ENCODE measurements around the gene KBTBD12.
"Not testable (repeated sequence)": the region's sequence is repeated elsewhere in the genome, so short reads cannot be mapped to it uniquely, and the experiment has no call there.

Gene KBTBD12

GRCh38 chr3:127905556-127905955 lies 9.5 kb upstream of the KBTBD12 start:
- no peak for DNase-seq

GRCh38 chr3:127906653-127907052 lies 8.4 kb upstream of the KBTBD12 start:
- DNase-seq, result not testable (repeated sequence)

GRCh38 chr3:127908202-127908601 lies 6.8 kb upstream of the KBTBD12 start:
- no peak for DNase-seq

GRCh38 chr3:127908951-127909350 lies 6.1 kb upstream of the KBTBD12 start:
- no peak for DNase-seq

GRCh38 chr3:127909646-127910045 lies 5.4 kb upstream of the KBTBD12 start:
- DNase-seq, result no peak

GRCh38 chr3:127911421-127911931 lies 3.6 kb upstream of the KBTBD12 start:
- no peak for DNase-seq

- DNase-seq, result not testable (repeated sequence)
Observed at GRCh38 chr3:127913841-127914240, 1.2 kb upstream of the KBTBD12 start.

GRCh38 chr3:127914584-127914983 lies 448 bp upstream of the KBTBD12 start:
- no peak for DNase-seq

GRCh38 chr3:127915937-127916493 lies 983 bp downstream of the KBTBD12 start:
- DNase-seq, result no peak

- no peak for DNase-seq
Observed at GRCh38 chr3:127920738-127921137, 5.7 kb downstream of the KBTBD12 start.

- no peak for DNase-seq
Observed at GRCh38 chr3:127923611-127924010, 8.6 kb downstream of the KBTBD12 start.

GRCh38 chr3:127925384-127925783 lies 10.4 kb downstream of the KBTBD12 start:
- DNase-seq, result no peak

- no peak for DNase-seq
Observed at GRCh38 chr3:127927829-127928604, 13.0 kb downstream of the KBTBD12 start.

GRCh38 chr3:127929818-127930413 lies 14.9 kb downstream of the KBTBD12 start:
- no peak for DNase-seq

- no peak for DNase-seq
Observed at GRCh38 chr3:127933396-127933795, 18.4 kb downstream of the KBTBD12 start.

GRCh38 chr3:127938800-127939199 lies 23.8 kb downstream of the KBTBD12 start:
- no peak for DNase-seq

GRCh38 chr3:127940116-127940515 lies 25.1 kb downstream of the KBTBD12 start:
- no peak for DNase-seq

GRCh38 chr3:127942613-127943012 lies 27.6 kb downstream of the KBTBD12 start:
- no peak for DNase-seq

- DNase-seq, result no peak
Observed at GRCh38 chr3:127948211-127948610, 33.2 kb downstream of the KBTBD12 start.

GRCh38 chr3:127949446-127950055 lies 34.5 kb downstream of the KBTBD12 start:
- no peak for DNase-seq

- DNase-seq, result no peak
Observed at GRCh38 chr3:127951276-127951675, 36.2 kb downstream of the KBTBD12 start.

- DNase-seq, result no peak
Observed at GRCh38 chr3:127953091-127954035, 38.3 kb downstream of the KBTBD12 start.

Measured in stimulated activated CD4-positive, alpha-beta T cell treated with anti-CD3 and anti-CD28 coated beads, Interleukin-4, amount 100 ng/mL, for 24 hours (primary cell).